Stimulated activated effector memory CD8-positive, alpha-beta T cell treated with anti-CD3 and anti-CD28 coated beads, Interleukin-12 subunit alpha, Interleukin-12 subunit beta, amount 100 ng/mL, for 72 hours (primary cell): ENCODE results near the gene ELL3.
"Not testable (repeated sequence)": the region's sequence is repeated elsewhere in the genome, so short reads cannot be mapped to it uniquely, and the experiment has no call there.

Experiments used
- ATAC-seq: fragments of 150-1000 bp; cut with Tn5 transposase; 2 replicates; pipeline ENCODE4 v1.10.0; 2021
- DNase-seq, 2 donors: peaks; one replicate each; pipeline ENCODE4 v3.0.0; 2021 to 2022; ENCODE audit warnings: low spot score in 2 of 2
- H3K27ac Mint-ChIP-seq: one replicate; pipeline ENCODE4 v1.8.0; 2022; ENCODE audit warnings: mild to moderate bottlenecking, mixed read lengths
- H3K36me3 Mint-ChIP-seq: one replicate; pipeline ENCODE4 v1.8.0; 2022; ENCODE audit warnings: mild to moderate bottlenecking, mixed read lengths
- H3K4me1 Mint-ChIP-seq: one replicate; pipeline ENCODE4 v1.8.0; 2022; ENCODE audit warnings: mixed read lengths
- H3K4me3 Mint-ChIP-seq: one replicate; pipeline ENCODE4 v1.8.0; 2022; ENCODE audit warnings: mild to moderate bottlenecking, mixed read lengths
- H3K9me3 Mint-ChIP-seq: one replicate; pipeline ENCODE4 v1.8.0; 2022; ENCODE audit warnings: mixed read lengths

Gene ELL3

GRCh38 chr15:43776718-43777266 is at the start of gene ELL3:
Gene ELL3 (minus strand): TSS chr15:43776966. CDS start chr15:43776901, 65 bp downstream.
- peaks cover 24% of the 10 kb centered on the region for H3K4me1 Mint-ChIP-seq
- DNase-seq: peak in 1 of 2 donors; percentile 51
- peak within 1 kb of the TSS; percentile 83 for H3K27ac Mint-ChIP-seq
- no peaks in the 10 kb centered on the region for H3K9me3 Mint-ChIP-seq
- ATAC-seq: peak; percentile 77
- peaks cover 46% of the 10 kb centered on the region for H3K36me3 Mint-ChIP-seq
- peak within 1 kb of the TSS; percentile 82 for H3K4me3 Mint-ChIP-seq

- Mint-ChIP-seq H3K4me1 (peaks cover 55% of the 10 kb centered on the region), H3K27ac (peak overlapping the region; percentile 96), H3K4me3 (peak overlapping the region; percentile 91), H3K36me3 (peaks cover 63% of the 10 kb centered on the region), H3K9me3 (no peaks in the 10 kb centered on the region)
- ATAC-seq (no peak), DNase-seq (no peak)
Observed at GRCh38 chr15:43826029-43826507, 49.3 kb upstream of the ELL3 start.

- Mint-ChIP-seq H3K4me3 (peak overlapping the region; percentile 91), H3K4me1 (peaks cover 57% of the 10 kb centered on the region), H3K27ac (peak overlapping the region; percentile 96), H3K36me3 (peaks cover 63% of the 10 kb centered on the region)
- ATAC-seq, DNase-seq, H3K9me3 Mint-ChIP-seq: not testable (repeated sequence)
Observed at GRCh38 chr15:43825305-43825704, 48.5 kb upstream of the ELL3 start.

- Mint-ChIP-seq H3K9me3 (no peaks in the 10 kb centered on the region), H3K4me3 (peak within 1 kb of the TSS; percentile 91), H3K27ac (peak within 1 kb of the TSS; percentile 96), H3K4me1 (peaks cover 51% of the 10 kb centered on the region), H3K36me3 (peaks cover 60% of the 10 kb centered on the region)
- peak; percentile 74 to 93 for DNase-seq
- peak; percentile 91 for ATAC-seq
Observed at GRCh38 chr15:43824302-43825246, 47.8 kb upstream of the ELL3 start, which contains the start of gene MFAP1. Gene MFAP1 (minus strand): TSS chr15:43824690. CDS start chr15:43824569, 121 bp downstream.

- DNase-seq (no peak), ATAC-seq (no peak)
- Mint-ChIP-seq H3K36me3 (peaks cover 67% of the 10 kb centered on the region), H3K9me3 (no peaks in the 10 kb centered on the region), H3K4me3 (peak overlapping the region; percentile 91), H3K27ac (no peak overlapping the region), H3K4me1 (peaks cover 27% of the 10 kb centered on the region)
Observed at GRCh38 chr15:43821505-43821904, 44.7 kb upstream of the ELL3 start.

GRCh38 chr15:43815064-43815463 is 38.3 kb upstream of the ELL3 start:
- not testable (repeated sequence) for H3K4me3 Mint-ChIP-seq, DNase-seq, H3K4me1 Mint-ChIP-seq, H3K9me3 Mint-ChIP-seq, ATAC-seq
- Mint-ChIP-seq H3K27ac (peak overlapping the region; percentile 8), H3K36me3 (peaks cover 95% of the 10 kb centered on the region)

- H3K4me1 Mint-ChIP-seq: no peaks in the 10 kb centered on the region
- no peaks in the 10 kb centered on the region for H3K9me3 Mint-ChIP-seq
- no peak overlapping the region for H3K4me3 Mint-ChIP-seq
- ATAC-seq: no peak
- DNase-seq: no peak
- no peak overlapping the region for H3K27ac Mint-ChIP-seq
- peaks cover 100% of the 10 kb centered on the region for H3K36me3 Mint-ChIP-seq
Observed at GRCh38 chr15:43808960-43809678, 32.4 kb upstream of the ELL3 start.

- no peak for ATAC-seq
- H3K27ac Mint-ChIP-seq: no peak overlapping the region
- H3K4me3 Mint-ChIP-seq: no peak overlapping the region
- no peaks in the 10 kb centered on the region for H3K9me3 Mint-ChIP-seq
- peaks cover 100% of the 10 kb centered on the region for H3K36me3 Mint-ChIP-seq
- H3K4me1 Mint-ChIP-seq: no peaks in the 10 kb centered on the region
- DNase-seq: no peak
Observed at GRCh38 chr15:43808435-43808950, 31.7 kb upstream of the ELL3 start.

GRCh38 chr15:43802676-43803075 is 25.9 kb upstream of the ELL3 start:
- not testable (repeated sequence) for H3K27ac Mint-ChIP-seq, ATAC-seq
- H3K36me3 Mint-ChIP-seq: peaks cover 99% of the 10 kb centered on the region

GRCh38 chr15:43800286-43801141 is 23.7 kb upstream of the ELL3 start, which contains the start of gene HYPK:
Gene HYPK (plus strand): TSS chr15:43800599. CDS start chr15:43800623, 24 bp downstream.
- H3K9me3 Mint-ChIP-seq: no peaks in the 10 kb centered on the region

More at GRCh38 chr15:43802676-43803075, 25.9 kb upstream of the ELL3 start:
- not testable (repeated sequence) for DNase-seq, H3K9me3 Mint-ChIP-seq, H3K4me3 Mint-ChIP-seq
- peaks cover 37% of the 10 kb centered on the region for H3K4me1 Mint-ChIP-seq

GRCh38 chr15:43799945-43800285 is 23.1 kb upstream of the ELL3 start, which contains the start of gene SERINC4:
Gene SERINC4 (minus strand): TSS chr15:43800220. CDS start chr15:43799986, 234 bp downstream.
- H3K4me1 Mint-ChIP-seq: peaks cover 57% of the 10 kb centered on the region
- no peak for ATAC-seq
- DNase-seq: no peak
- H3K4me3 Mint-ChIP-seq: peak within 1 kb of the TSS; percentile 92
- peaks cover 99% of the 10 kb centered on the region for H3K36me3 Mint-ChIP-seq
- H3K9me3 Mint-ChIP-seq: no peaks in the 10 kb centered on the region
- H3K27ac Mint-ChIP-seq: peak within 1 kb of the TSS; percentile 96

More at GRCh38 chr15:43800286-43801141, 23.7 kb upstream of the ELL3 start, which contains the start of gene HYPK:
- DNase-seq: peak; percentile 79 to 92
- Mint-ChIP-seq H3K4me3 (peak within 1 kb of the TSS; percentile 92), H3K27ac (peak within 1 kb of the TSS; percentile 96), H3K4me1 (peaks cover 51% of the 10 kb centered on the region), H3K36me3 (peaks cover 99% of the 10 kb centered on the region)
- ATAC-seq: peak; percentile 98

- H3K4me1 Mint-ChIP-seq: peaks cover 62% of the 10 kb centered on the region
- H3K9me3 Mint-ChIP-seq: no peaks in the 10 kb centered on the region
- peak overlapping the region; percentile 96 for H3K27ac Mint-ChIP-seq
- peak overlapping the region; percentile 92 for H3K4me3 Mint-ChIP-seq
- ATAC-seq: no peak
- peaks cover 99% of the 10 kb centered on the region for H3K36me3 Mint-ChIP-seq
- DNase-seq: no peak
Observed at GRCh38 chr15:43799209-43799944, 22.6 kb upstream of the ELL3 start.

- no peak overlapping the region for H3K4me3 Mint-ChIP-seq
- H3K4me1 Mint-ChIP-seq: peaks cover 75% of the 10 kb centered on the region
- H3K9me3 Mint-ChIP-seq: no peaks in the 10 kb centered on the region
- no peak overlapping the region for H3K27ac Mint-ChIP-seq
- peaks cover 98% of the 10 kb centered on the region for H3K36me3 Mint-ChIP-seq
- DNase-seq (no peak), ATAC-seq (no peak)
Observed at GRCh38 chr15:43796566-43796965, 19.8 kb upstream of the ELL3 start.
